Measurements from ENCODE around the gene CKLF.

DNA sequence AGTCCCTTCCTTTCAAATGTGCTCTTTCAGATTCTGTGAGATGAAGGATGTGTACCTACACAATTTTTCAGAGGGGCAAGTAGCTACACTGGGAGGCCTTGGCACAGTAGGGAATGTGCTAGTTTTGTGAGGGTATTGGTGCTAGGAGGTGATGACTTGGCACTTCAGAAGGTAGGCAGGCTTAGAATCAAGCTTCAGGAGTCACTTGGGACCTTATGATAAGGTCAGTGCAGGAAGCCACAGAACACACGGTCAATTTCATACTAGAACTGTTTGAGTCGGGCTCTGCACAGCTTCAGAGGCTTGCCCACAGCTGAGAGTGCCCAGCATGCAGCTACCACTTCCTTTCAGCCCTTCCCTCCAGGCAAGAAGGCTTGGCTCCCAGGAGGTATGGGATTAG lies 20.0 kb downstream of the CKLF start:
- TF ChIP-seq CTCF (IDR thresholded peaks at IDR 0.05) = no peak
- TF ChIP-seq POLR2A (IDR thresholded peaks at IDR 0.05) = no peak
